ENCODE data around the gene SND1. TPM values are rescaled to one million over a fixed set of nuclear protein-coding genes. Genes with fewer than 3 reads are reported as not detected.

SND1 gene
- total RNA-seq, 1 experiment from 2014 or later = 274 TPM

DNA sequence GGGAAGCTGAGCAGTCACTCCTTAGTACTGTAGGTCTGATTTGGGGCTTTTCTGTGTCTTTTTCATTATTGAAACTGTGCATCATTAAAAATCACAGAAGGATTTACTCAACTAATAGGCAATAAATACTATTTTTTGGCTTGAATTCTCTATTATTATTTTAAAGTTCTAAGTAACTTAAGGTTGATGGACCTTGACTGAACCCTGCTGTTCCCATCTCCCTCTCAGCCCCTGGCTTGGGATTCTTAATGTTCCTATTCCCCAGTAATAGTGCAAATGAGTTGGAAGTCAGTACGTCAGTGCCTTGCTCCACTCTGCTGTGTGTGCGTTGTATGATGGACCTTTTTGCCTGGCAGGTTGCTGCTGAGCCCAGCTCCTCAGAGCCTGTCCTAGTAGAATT lies 166.3 kb downstream of the SND1 start:
- no peaks in the 10 kb centered on the region for H3K9me3 Mint-ChIP-seq (ENCODE audit: unreplicated experiment)
- no peak for DNase-seq
- H3K27me3 ChIP-seq (replicated peaks; ENCODE audit: control insufficient read depth, insufficient read depth, low read length) = no peaks in the 10 kb centered on the region
- H3K4me3 Mint-ChIP-seq (ENCODE audit: unreplicated experiment) = no peak overlapping the region
- intact Hi-C loops (cut with micrococcal nuclease; ENCODE audit: unreplicated experiment) = no loop called here
- no peaks in the 10 kb centered on the region for H3K9me3 ChIP-seq
- POLR2A ChIA-PET = no interaction called here
- no peak overlapping the region for H3K27ac Mint-ChIP-seq (ENCODE audit: unreplicated experiment)
- no peaks in the 10 kb centered on the region for H3K36me3 ChIP-seq (ENCODE audit: control insufficient read depth, insufficient read depth, low read length)
- peaks cover 35% of the 10 kb centered on the region for H3K4me1 Mint-ChIP-seq (ENCODE audit: low read depth, unreplicated experiment)
- CTCF ChIA-PET = no interaction called here
- peaks cover 54% of the 10 kb centered on the region for H3K4me1 ChIP-seq
- H3K27me3 Mint-ChIP-seq (ENCODE audit: insufficient read depth, unreplicated experiment) = no peaks in the 10 kb centered on the region
- TF ChIP-seq, protein P1, sequence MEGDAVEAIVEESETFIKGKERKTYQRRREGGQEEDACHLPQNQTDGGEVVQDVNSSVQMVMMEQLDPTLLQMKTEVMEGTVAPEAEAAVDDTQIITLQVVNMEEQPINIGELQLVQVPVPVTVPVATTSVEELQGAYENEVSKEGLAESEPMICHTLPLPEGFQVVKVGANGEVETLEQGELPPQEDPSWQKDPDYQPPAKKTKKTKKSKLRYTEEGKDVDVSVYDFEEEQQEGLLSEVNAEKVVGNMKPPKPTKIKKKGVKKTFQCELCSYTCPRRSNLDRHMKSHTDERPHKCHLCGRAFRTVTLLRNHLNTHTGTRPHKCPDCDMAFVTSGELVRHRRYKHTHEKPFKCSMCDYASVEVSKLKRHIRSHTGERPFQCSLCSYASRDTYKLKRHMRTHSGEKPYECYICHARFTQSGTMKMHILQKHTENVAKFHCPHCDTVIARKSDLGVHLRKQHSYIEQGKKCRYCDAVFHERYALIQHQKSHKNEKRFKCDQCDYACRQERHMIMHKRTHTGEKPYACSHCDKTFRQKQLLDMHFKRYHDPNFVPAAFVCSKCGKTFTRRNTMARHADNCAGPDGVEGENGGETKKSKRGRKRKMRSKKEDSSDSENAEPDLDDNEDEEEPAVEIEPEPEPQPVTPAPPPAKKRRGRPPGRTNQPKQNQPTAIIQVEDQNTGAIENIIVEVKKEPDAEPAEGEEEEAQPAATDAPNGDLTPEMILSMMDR (IDR thresholded peaks at IDR 0.05; ENCODE audit: insufficient read depth in 1 of 2, low read depth in 1 of 2, low read length in 1 of 2, severe bottlenecking in 1 of 2, unreplicated experiment in 1 of 2) = no peak
- peaks cover 22% of the 10 kb centered on the region for H3K36me3 Mint-ChIP-seq (ENCODE audit: insufficient read depth, unreplicated experiment)
- BruUV-seq (replicated peaks) = no TSS peak
- H3K4me3 ChIP-seq (ENCODE audit: low read depth, low read length) = no peak overlapping the region

DNA sequence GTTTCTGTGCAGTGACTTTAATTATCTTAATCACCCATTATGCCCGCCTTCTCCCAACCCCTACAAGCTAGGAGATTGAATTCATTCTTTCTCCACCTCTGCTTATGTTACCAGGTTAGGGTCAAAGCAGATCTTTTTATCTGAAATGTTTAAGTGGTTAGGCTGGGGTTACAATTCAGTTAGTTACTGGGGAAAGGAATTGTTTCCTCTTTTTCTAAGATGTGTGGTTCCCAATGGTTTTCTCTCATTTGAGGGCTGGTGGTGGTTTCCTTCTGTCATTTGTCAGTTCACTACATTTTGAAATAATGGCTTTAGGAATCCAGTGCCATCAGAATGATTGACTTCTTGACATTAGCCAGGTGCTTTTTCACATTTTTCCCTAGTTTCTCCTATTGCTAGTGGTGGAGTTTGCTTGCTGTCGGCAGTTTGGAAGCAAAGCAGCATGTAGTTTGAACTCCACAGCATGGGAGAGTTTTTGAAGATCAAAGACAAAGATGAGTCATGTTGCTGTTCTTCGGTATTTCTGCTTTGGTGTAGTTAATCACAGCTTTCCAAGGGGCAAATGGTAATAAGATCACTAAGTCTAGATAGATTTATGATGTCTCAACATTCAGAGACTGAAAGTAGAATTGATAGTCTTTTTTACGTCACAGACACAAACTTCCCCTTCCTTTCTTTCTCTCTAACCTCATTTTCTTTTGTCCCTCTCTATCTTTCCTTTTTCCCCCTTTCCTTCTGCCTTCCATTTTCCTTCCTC lies 168.2 kb downstream of the SND1 start:
- H3K27me3 ChIP-seq (replicated peaks; ENCODE audit: control insufficient read depth, insufficient read depth, low read length) = no peaks in the 10 kb centered on the region
- ChIA-PET CTCF (no interaction called here), POLR2A (no interaction called here)
- Mint-ChIP-seq H3K4me3 (ENCODE audit: unreplicated experiment) (peak overlapping the region; percentile 37), H3K27ac (ENCODE audit: unreplicated experiment) (peak overlapping the region; percentile 23), H3K36me3 (ENCODE audit: insufficient read depth, unreplicated experiment) (peaks cover 21% of the 10 kb centered on the region), H3K4me1 (ENCODE audit: low read depth, unreplicated experiment) (peaks cover 41% of the 10 kb centered on the region), H3K27me3 (ENCODE audit: insufficient read depth, unreplicated experiment) (no peaks in the 10 kb centered on the region), H3K9me3 (ENCODE audit: unreplicated experiment) (no peaks in the 10 kb centered on the region)
- intact Hi-C loops (cut with micrococcal nuclease; ENCODE audit: unreplicated experiment) = no loop called here
- peaks cover 57% of the 10 kb centered on the region for H3K4me1 ChIP-seq
- DNase-seq = peak in 1 of 2 experiments; percentile 30
- no peak overlapping the region for H3K4me3 ChIP-seq (ENCODE audit: low read depth, low read length)
- TF ChIP-seq, protein P1 (IDR thresholded peaks at IDR 0.05; ENCODE audit: insufficient read depth in 1 of 2, low read depth in 1 of 2, low read length in 1 of 2, severe bottlenecking in 1 of 2, unreplicated experiment in 1 of 2) = no peak
- H3K9me3 ChIP-seq = no peaks in the 10 kb centered on the region
- H3K36me3 ChIP-seq (ENCODE audit: control insufficient read depth, insufficient read depth, low read length) = no peaks in the 10 kb centered on the region
- no TSS peak for BruUV-seq (replicated peaks)

DNA sequence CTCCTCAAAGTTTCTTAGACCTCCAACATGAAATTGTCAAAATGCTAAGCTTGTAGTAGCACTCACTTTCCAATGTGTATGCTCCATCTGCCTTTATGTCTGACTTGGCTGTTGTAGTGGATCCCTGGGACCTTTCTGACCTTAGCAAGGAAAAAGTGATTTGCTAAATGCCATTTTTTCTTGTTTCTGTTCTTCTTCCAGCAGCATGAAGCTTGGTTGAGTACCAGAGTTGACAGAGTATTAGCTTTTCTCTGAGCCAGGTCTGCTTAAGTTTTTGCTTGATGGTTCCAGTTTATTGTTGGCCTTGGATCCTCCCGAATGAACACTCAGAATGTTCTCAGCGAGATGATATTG lies 168.7 kb downstream of the SND1 start:
- Mint-ChIP-seq H3K9me3 (ENCODE audit: unreplicated experiment) (no peaks in the 10 kb centered on the region), H3K36me3 (ENCODE audit: insufficient read depth, unreplicated experiment) (peaks cover 21% of the 10 kb centered on the region), H3K27ac (ENCODE audit: unreplicated experiment) (peak overlapping the region; percentile 23), H3K4me3 (ENCODE audit: unreplicated experiment) (peak overlapping the region; percentile 37), H3K27me3 (ENCODE audit: insufficient read depth, unreplicated experiment) (no peaks in the 10 kb centered on the region), H3K4me1 (ENCODE audit: low read depth, unreplicated experiment) (peaks cover 36% of the 10 kb centered on the region)
- no TSS peak for BruUV-seq (replicated peaks)
- TF ChIP-seq, protein P1 (IDR thresholded peaks at IDR 0.05; ENCODE audit: insufficient read depth in 1 of 2, low read depth in 1 of 2, low read length in 1 of 2, severe bottlenecking in 1 of 2, unreplicated experiment in 1 of 2) = no peak
- no peaks in the 10 kb centered on the region for H3K9me3 ChIP-seq
- no peak overlapping the region for H3K4me3 ChIP-seq (ENCODE audit: low read depth, low read length)
- intact Hi-C loops (cut with micrococcal nuclease; ENCODE audit: unreplicated experiment) = no loop called here
- no peak for DNase-seq
- H3K4me1 ChIP-seq = peaks cover 57% of the 10 kb centered on the region
- CTCF ChIA-PET = no interaction called here
- H3K36me3 ChIP-seq (ENCODE audit: control insufficient read depth, insufficient read depth, low read length) = no peaks in the 10 kb centered on the region
- POLR2A ChIA-PET = no interaction called here
- H3K27me3 ChIP-seq (replicated peaks; ENCODE audit: control insufficient read depth, insufficient read depth, low read length) = no peaks in the 10 kb centered on the region
